ENCODE results near the gene RAB11FIP4. TPM values are rescaled to one million over a fixed set of nuclear protein-coding genes. Genes with fewer than 3 reads are reported as not detected.

The RAB11FIP4 gene
- total and polyA plus RNA-seq, 2 donors (not counting 3 experiments of a cell fraction or from before 2014, with no cell fraction given) = 0.08 to 0.38 TPM

DNA sequence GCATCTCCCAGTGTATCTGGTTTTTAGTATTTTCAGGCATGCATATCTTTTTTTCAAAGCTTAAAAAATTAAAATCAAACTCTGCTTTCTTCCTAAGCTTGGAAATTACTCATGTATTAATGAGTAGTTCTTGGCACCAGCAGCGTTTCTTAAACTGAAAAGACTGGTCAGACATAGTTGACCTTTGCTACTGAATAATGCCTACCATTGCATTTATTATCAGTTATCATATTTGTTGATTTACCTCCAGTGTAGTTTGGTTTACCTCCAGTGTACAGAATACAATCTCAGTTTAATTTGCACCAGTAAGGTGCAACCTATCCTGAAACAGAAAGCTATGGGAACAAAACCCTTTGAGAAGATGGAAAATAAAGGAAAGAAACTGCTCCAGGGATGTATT is 35.5 kb upstream of the RAB11FIP4 start:
- Histone ChIP-seq H3K79me2 (ENCODE audit: control insufficient read depth, insufficient read depth, low read length) (no peaks in the 10 kb centered on the region), H3K27me3 (ENCODE audit: control insufficient read depth in 2 of 2, insufficient read depth in 2 of 2, low read length in 2 of 2) (no peaks in the 10 kb centered on the region), H3K36me3 (ENCODE audit: control insufficient read depth in 2 of 2, extremely low read depth in 1 of 2, insufficient read depth in 2 of 2, low read length in 2 of 2) (peaks cover 0 to 5% of the 10 kb centered on the region in 2 experiments), H3K9me1 (replicated peaks; ENCODE audit: control insufficient read depth, extremely low read depth, insufficient read depth, low read length) (no peaks in the 10 kb centered on the region), H3K4me3 (replicated peaks in 1 of 3; ENCODE audit: insufficient read depth in 1 of 3, low read depth in 1 of 3, low read length in 3 of 3) (no peak overlapping the region), H3K9me3 (replicated peaks; ENCODE audit: control insufficient read depth, insufficient read depth, low read length) (no peaks in the 10 kb centered on the region), H3K27ac (ENCODE audit: insufficient read depth, low read depth, low read length) (no peak overlapping the region), H3K9ac (replicated peaks; ENCODE audit: extremely low read depth, insufficient read depth, low read length) (no peak overlapping the region), H2AFZ (ENCODE audit: low read depth, low read length) (no peak overlapping the region), H4K20me1 (replicated peaks; ENCODE audit: control insufficient read depth, extremely low read depth, insufficient read depth, low read length) (no peaks in the 10 kb centered on the region), H3K4me2 (ENCODE audit: insufficient read depth, low read length) (no peak overlapping the region), H3K4me1 (ENCODE audit: control insufficient read depth, extremely low read depth, insufficient read depth, low read length) (no peaks in the 10 kb centered on the region)
- ChIA-PET POLR2A (no interaction called here), CTCF (interaction anchor here (1.9 kb wide), 1 partner anchor 12 kb away, joined by 6 read pairs; no protein-coding TSS in a partner anchor)
- FAIRE-seq (no peak), DNase-seq (ENCODE audit: low read depth, low spot score) (no peak)
- intact Hi-C loops (cut with micrococcal nuclease) (no loop called here), dilution Hi-C loops (cut with MboI; ENCODE audit: extremely low pct_ligation_motif_present, low sequenced_read_pairs) (no loop called here)
- TF ChIP-seq, protein P1, sequence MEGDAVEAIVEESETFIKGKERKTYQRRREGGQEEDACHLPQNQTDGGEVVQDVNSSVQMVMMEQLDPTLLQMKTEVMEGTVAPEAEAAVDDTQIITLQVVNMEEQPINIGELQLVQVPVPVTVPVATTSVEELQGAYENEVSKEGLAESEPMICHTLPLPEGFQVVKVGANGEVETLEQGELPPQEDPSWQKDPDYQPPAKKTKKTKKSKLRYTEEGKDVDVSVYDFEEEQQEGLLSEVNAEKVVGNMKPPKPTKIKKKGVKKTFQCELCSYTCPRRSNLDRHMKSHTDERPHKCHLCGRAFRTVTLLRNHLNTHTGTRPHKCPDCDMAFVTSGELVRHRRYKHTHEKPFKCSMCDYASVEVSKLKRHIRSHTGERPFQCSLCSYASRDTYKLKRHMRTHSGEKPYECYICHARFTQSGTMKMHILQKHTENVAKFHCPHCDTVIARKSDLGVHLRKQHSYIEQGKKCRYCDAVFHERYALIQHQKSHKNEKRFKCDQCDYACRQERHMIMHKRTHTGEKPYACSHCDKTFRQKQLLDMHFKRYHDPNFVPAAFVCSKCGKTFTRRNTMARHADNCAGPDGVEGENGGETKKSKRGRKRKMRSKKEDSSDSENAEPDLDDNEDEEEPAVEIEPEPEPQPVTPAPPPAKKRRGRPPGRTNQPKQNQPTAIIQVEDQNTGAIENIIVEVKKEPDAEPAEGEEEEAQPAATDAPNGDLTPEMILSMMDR (IDR thresholded peaks at IDR 0.05; ENCODE audit: extremely low read depth in 1 of 2, insufficient read depth in 1 of 2, low read depth in 1 of 2, low read length in 2 of 2) = no peak
- TF ChIP-seq FOS (IDR thresholded peaks at IDR 0.05; ENCODE audit: borderline replicate concordance, insufficient read depth, low read length) = no peak
- BruUV-seq (replicated peaks) = no TSS peak

DNA sequence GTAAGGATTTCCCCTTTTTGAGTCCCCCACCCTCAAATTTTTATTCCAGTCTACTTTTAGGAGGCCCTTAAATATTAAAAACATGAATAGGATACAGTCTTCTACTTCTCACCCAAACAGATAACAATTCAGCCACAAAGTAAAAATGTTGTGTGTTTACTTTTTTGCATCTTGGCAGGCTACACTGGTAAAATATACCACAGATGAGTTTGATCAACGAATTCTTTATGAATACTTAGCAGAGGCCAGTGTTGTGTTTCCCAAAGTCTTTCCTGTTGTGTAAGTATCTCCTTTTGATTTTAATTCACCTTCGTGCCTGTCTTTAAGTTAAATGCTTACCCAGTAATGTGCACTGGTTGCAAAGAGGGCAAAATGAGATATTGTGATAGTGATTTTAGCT is 34.4 kb upstream of the RAB11FIP4 start:
- Histone ChIP-seq H3K9me3 (replicated peaks; ENCODE audit: control insufficient read depth, insufficient read depth, low read length) (no peaks in the 10 kb centered on the region), H3K4me3 (replicated peaks in 1 of 3; ENCODE audit: insufficient read depth in 1 of 3, low read depth in 1 of 3, low read length in 3 of 3) (no peak overlapping the region), H3K9me1 (replicated peaks; ENCODE audit: control insufficient read depth, extremely low read depth, insufficient read depth, low read length) (no peaks in the 10 kb centered on the region), H3K27ac (ENCODE audit: insufficient read depth, low read depth, low read length) (no peak overlapping the region), H3K4me1 (ENCODE audit: control insufficient read depth, extremely low read depth, insufficient read depth, low read length) (no peaks in the 10 kb centered on the region), H3K9ac (replicated peaks; ENCODE audit: extremely low read depth, insufficient read depth, low read length) (no peak overlapping the region), H2AFZ (ENCODE audit: low read depth, low read length) (no peak overlapping the region), H4K20me1 (replicated peaks; ENCODE audit: control insufficient read depth, extremely low read depth, insufficient read depth, low read length) (no peaks in the 10 kb centered on the region), H3K27me3 (ENCODE audit: control insufficient read depth in 2 of 2, insufficient read depth in 2 of 2, low read length in 2 of 2) (no peaks in the 10 kb centered on the region), H3K36me3 (ENCODE audit: control insufficient read depth in 2 of 2, extremely low read depth in 1 of 2, insufficient read depth in 2 of 2, low read length in 2 of 2) (peaks cover 0 to 7% of the 10 kb centered on the region in 2 experiments), H3K79me2 (ENCODE audit: control insufficient read depth, insufficient read depth, low read length) (no peaks in the 10 kb centered on the region), H3K4me2 (ENCODE audit: insufficient read depth, low read length) (no peak overlapping the region)
- no TSS peak for BruUV-seq (replicated peaks)
- no peak for DNase-seq (ENCODE audit: low read depth, low spot score)
- no peak for FAIRE-seq
- intact Hi-C loops (cut with micrococcal nuclease) (no loop called here), dilution Hi-C loops (cut with MboI; ENCODE audit: extremely low pct_ligation_motif_present, low sequenced_read_pairs) (no loop called here)
- ChIA-PET CTCF (interaction anchor here (1.9 kb wide), 1 partner anchor 10 kb away, joined by 6 read pairs; no protein-coding TSS in a partner anchor), POLR2A (no interaction called here)
- TF ChIP-seq JUN (IDR thresholded peaks at IDR 0.05; ENCODE audit: borderline replicate concordance, insufficient read depth, insufficient read length, low read depth) = no peak
- TF ChIP-seq FOS (IDR thresholded peaks at IDR 0.05; ENCODE audit: borderline replicate concordance, insufficient read depth, low read length) = no peak
- TF ChIP-seq POLR2A (IDR thresholded peaks at IDR 0.05; ENCODE audit: low read depth, low read length) = no peak
- TF ChIP-seq GATA2 (IDR thresholded peaks at IDR 0.05; ENCODE audit: insufficient read depth, insufficient read length, low read depth, low read length) = no peak
- TF ChIP-seq, protein P1 (IDR thresholded peaks at IDR 0.05; ENCODE audit: extremely low read depth in 1 of 2, insufficient read depth in 1 of 2, low read depth in 1 of 2, low read length in 2 of 2) = no peak
- no peak for TF ChIP-seq POLR2AphosphoS5 (IDR thresholded peaks at IDR 0.05; ENCODE audit: insufficient read depth, low read depth, low read length)
